NCI-H82 (cell line): ENCODE data around the gene PUM1.
"Not testable (repeated sequence)": the region's sequence is repeated elsewhere in the genome, so short reads cannot be mapped to it uniquely, and the experiment has no call there.

ENCODE experiments used
- DNase-seq: peaks from one replicate; lab custom pipeline; 2025; lab: John Stamatoyannopoulos, UW

PUM1 gene

GRCh38 chr1:30990591-30990990, 74.9 kb downstream of the PUM1 start:
- no peak for DNase-seq

DNA sequence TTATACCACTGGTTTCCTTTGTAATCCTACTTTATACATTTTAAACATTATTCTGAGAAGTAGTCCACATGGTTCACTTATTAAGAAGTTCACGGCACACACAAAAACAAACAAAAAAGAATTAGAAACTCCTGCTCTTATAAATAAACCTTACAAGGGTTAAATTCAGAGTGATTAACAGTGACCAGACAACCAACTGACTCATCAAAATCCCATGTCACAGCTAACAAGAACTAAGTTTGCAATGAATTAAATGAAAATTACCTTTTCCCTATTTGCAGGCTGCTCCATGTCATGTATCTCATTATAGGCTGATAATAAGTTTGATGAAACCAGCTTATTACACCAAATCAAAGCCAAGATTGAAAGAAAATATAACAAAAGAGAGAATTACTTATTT, 77.5 kb downstream of the PUM1 start:
- DNase-seq, result no peak

DNA sequence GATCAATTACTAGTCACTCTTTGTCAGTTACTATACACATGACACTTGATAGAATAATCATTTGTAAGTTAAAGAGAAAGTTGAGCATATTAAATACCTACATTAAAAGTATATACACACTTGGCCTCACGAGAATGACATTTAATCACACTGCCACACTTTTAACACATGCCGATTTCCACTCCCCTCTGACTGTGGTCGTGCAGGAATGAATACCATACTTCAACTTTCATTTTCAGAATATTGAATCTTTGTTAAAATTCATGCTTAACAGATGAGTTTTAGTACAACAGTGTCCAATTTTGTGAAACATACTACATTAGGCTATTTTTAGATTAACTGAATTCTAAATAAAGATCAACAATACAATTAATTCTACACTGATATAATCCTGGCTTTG, 78.8 kb downstream of the PUM1 start:
- no peak for DNase-seq

DNA sequence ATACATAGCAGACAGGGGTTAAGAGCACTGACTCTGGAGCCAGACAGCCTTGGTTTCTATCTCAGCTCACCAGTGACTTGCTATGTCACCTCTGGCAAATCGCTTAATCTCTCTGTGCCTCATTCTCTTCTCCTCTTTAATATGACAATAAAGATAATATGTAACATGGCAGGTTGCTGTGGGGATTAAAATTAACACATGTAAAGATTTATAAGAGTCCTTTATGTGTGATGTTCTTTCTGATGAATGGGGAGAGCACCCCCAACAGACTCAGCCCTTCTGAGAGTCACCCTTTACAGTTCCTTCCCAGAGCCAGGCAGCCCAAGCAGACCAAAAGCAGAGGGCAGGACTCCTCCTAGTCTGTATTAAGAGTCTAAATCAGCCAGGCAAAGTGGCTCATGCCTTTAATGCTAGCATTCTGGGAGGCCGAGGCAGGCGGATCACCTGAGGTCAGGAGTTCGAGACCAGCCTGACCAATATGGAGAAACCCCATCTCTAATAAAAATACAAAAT, 80.5 kb downstream of the PUM1 start:
- no peak for DNase-seq

DNA sequence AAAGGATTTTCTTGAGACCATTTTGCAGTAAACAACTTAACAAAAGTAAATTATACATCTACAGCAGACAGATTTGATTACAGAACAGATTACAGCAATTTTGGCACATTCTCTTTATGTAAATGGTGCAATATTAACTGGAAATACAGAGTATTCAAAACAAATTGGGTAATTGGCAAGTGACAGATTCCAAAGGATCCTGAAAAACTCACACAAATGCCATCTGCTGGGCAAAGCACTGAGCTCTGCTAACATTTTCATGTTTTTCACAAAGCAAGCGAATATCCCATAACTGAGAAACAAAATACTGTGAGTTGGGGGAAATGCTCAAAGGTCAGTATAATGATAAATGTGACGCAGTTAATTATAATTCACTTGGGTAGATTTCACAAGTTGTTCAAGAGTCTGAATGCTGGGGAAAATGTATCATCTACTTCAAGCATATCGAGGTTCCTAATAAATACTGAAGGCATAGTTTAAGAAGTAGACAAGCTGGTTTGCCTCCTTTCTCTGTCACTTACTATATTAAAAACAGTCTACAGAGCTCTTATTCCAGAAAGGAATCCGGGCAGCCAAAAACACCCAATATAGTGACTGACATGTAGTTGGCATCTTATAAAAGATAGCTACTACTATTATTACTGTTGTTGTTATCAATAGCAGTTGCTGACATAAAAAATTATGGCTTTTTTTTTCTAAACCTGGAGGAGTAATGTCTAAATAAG, 81.2 kb downstream of the PUM1 start:
- no peak for DNase-seq

DNA sequence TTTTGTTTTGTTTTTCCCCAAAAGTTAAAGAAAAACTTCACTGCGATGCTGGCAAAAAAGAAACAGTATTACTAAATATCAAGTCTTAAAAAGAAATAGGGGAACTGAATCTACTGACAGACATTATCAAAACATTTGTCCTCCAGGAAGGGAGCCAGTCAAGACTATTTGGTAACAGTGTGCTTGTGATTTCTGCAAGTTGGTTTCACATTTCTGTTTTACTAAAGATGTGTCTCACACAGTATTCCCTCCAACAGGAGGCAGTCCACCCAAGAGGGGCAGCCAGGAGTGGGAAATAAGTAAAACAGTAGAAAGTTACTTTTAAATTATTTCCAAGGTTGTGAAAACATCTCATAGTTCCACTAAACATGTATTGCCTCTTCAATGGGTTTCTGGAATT, 82.6 kb downstream of the PUM1 start:
- DNase-seq, result no peak

- DNase-seq, result no peak
Observed at GRCh38 chr1:30982431-30982830, 83.1 kb downstream of the PUM1 start.

DNA sequence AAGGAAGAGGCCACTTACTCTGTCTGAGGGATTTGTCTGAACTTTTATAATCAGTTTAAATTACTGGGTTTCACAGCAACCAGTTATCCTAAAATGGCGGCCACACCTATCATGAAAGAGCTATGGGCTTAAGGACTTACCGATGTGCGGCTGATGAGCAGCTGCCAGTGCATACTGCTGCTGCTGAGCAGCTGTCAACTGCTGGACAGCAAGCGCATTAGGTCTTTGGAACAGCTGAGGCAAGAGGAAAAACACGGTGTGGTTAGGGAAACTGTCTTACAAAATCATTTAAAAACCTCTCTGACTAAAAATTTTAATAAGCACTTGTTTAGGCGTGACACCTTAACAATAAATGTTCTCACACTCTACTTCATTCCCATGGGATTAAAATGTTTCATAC, 84.3 kb downstream of the PUM1 start:
- DNase-seq, result peak; percentile 79

GRCh38 chr1:30977511-30977910, 88.0 kb downstream of the PUM1 start:
- no peak for DNase-seq

GRCh38 chr1:30977105-30977504, 88.4 kb downstream of the PUM1 start:
- DNase-seq, result no peak

DNA sequence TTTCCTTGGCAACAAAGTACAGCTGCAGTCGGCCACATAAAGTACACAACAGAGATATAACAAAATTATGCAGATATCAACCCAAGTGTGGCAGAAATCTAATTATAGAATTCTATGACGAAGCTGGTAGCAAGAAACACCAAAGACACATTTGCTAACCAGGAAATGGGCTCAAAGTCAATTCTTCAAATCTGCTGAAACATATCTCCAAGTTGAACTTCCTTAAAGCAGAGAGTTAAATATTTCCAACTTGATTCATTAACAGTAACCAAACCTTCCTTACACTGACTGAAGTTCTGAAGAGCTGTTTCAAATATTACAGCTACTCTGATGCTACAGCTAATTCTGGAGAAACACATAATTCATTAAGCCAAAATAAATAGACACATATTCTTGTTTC, 89.4 kb downstream of the PUM1 start:
- no peak for DNase-seq

GRCh38 chr1:30975217-30975616, 90.3 kb downstream of the PUM1 start:
- DNase-seq, result no peak

DNA sequence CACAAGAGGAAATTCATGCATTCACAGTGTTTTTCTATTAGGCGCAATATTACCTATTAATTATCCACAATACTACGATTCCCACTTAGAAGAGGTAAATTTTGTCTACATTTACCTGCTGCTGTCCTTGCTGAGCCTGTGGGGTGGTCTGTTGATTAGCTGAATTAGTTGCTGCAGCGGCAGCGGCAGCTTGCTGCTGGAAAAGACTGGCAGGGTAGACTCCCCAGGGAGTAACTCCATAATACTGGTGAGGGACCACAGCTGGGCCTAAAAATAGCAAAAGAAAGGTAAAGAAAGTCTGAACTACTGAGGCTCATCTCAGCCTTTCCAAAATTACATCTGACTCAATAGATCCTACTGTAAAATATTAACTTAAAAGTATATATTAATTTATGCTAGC, 91.0 kb downstream of the PUM1 start:
- DNase-seq, result peak; percentile 34

DNA sequence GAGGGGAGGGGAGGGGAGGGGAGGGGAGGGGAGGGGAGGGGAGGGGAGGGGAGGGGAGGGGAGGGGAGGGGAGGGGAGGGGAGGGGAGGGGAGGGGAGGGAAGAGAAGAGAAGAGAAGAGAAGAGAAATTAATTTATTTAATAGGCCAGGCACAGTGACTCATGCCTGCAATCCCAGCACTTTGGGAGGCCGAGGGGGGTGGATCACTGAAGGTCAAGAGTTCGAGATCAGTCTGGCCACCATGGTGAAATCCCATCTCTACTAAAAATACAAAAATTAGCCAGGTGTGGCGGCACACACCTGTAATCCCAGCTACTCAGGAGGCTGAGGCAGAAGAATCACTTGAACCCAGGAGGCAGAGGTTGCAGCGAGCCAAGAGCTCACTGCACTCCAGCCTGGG, 93.2 kb downstream of the PUM1 start:
- DNase-seq, result not testable (repeated sequence)

DNA sequence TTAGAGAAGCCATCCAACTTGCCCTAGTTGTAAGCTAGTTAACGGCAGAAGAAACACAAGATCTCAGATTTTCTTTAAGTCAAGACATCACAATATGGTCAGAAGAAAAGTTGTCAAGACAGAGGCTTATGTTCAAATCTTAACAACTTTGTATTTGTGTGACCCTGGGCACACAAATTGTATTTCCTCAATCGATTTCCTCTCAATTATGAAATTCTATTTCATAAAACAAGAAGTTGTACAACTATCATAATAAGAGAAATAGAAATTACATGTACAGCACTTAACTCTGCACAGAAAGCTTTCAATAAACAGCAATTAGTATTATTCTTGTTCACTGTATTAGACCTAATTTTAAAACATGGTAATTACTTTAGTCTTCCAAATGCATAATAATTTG, 94.0 kb downstream of the PUM1 start:
- no peak for DNase-seq

GRCh38 chr1:30969903-30970302, 95.6 kb downstream of the PUM1 start:
- DNase-seq, result no peak

- peak; percentile 25 for DNase-seq
Observed at GRCh38 chr1:30968220-30968971, 97.1 kb downstream of the PUM1 start.

DNA sequence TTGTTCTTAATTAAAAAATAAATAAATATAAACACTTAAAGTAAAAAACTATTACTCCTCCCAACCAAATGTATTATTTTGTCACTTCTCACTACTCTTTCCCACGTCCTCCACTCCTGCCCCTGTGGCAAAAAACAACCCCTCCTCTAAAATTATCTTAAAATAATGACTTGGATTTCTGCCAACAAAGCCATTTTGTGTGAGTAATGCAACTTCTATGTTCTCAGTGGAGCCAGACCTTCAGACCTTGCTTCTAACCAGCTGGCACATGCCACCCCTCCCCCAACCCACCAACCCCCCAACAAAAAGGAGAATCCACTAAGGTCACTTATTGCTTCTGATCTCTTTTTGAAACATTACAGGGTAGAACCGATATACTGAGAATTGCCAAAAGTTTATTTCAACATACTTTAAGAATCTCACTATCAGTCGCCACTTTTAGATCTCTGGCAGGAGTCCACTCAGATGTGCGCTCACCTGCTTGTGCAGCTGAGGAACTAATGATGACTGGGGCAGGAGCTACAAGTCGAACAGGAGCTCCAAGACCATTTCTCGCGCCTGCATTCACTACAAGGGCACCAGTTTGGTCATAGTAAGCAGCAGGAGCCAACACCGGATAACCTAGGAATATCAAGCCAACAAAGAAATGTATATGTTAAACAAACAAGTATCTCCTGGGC, 98.7 kb downstream of the PUM1 start:
- peak; percentile 75 for DNase-seq

- no peak for DNase-seq
Observed at GRCh38 chr1:30965924-30966599, 99.5 kb downstream of the PUM1 start.

DNA sequence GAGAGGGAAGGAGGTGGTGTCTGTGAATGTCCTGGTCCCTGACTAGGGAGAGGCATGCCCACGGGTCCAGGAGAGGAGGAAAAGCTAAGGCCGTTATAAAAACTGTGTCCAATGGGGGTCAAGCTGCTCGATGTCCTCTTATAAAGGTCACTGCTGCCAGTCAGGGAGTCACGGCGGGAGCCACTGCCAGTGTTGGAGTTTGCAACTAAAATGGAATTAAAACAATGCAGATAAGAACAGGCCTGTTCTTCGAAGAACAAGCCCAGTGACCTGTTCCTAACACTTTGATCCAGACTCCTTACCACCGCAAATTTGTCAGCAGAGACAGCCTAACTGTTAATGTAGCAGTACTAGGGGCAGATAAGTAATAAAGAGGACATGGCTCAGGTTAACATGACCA, 100.8 kb downstream of the PUM1 start:
- DNase-seq, result no peak

DNA sequence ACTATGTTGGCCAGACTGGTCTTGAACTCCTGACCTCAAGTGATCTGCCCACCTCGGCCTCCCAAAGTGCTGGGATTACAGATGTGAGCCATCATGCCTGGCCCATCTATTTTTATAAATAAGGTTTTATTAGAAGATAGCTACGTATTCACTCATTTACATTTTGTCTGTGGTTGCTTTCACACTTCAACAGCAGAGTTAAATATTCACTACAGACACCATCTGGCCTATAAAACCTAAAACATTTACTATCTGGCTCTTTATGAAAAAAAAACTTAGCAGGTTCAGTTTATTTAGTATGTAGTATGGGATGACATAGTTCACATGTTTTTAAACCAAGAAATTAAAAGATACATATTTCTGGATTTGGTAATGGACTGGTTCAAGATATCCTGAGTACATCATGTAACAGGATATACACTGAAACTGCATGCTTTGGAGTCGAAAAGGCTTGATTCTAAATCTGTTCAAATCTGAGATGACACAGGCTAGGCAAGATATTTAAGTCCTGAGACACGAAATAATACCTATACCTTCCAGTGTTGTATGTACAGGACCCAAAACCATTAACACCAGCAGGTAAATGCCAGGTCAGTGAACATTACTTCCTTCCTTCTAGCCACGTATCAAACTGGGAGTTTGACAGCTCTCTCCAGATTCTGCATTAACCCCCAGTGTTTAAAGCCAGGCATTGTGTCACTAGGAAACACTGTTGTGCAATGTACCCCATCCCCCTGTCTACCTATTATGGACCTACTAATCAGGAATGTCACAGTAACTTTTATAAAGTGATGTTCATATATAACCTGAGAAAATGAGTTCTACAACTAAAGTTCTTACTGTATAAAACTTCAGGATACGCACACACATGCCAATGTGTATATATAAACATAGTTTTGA, 102.7 kb downstream of the PUM1 start:
- no peak for DNase-seq
